Measurements from ENCODE around the gene HS2ST1.

GRCh38 chr1:87062687-87063086 is 148.3 kb downstream of the HS2ST1 start:
- TF ChIP-seq BCL6B (tag by site-specific recombination; IDR thresholded peaks at IDR 0.05) = no peak
- TF ChIP-seq YY1 (tag by site-specific recombination; IDR thresholded peaks at IDR 0.05) = no peak
- no peak for TF ChIP-seq REST (tag by site-specific recombination; IDR thresholded peaks at IDR 0.05)
- no peak for TF ChIP-seq ATF2 (tag by site-specific recombination; IDR thresholded peaks at IDR 0.05; ENCODE audit: low read depth)
